Stimulated activated CD8-positive, alpha-beta memory T cell treated with anti-CD3 and anti-CD28 coated beads, Interleukin-12 subunit alpha, Interleukin-12 subunit beta, amount 100 ng/mL, for 24 hours (primary cell): ENCODE results near the gene FOXO4.

ENCODE experiments used
- DNase-seq: peaks from one replicate; pipeline ENCODE4 v3.0.0-alpha.2; 2020; ENCODE audit errors: extremely low read depth

FOXO4 gene

DNA sequence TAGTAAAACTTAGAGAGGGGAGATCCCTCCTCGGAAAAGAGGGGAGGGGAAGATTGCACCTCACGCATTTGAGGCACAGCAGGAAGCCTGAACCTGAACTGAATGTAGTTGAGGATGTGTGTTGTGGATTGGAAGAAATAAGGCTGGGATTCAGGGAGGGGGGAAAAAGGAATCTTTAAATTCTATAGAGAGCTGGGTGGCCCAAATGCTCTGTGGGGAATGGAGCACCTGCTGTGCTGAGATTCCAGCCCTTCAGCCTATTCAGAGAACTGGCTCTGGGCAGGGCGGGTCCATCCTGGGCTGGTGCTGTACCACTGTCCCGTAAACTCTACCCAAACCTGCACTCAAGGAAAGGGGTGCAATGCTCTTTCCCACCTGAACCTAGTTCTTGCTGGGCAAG, 4.1 kb downstream of the FOXO4 start:
- DNase-seq = no peak

DNA sequence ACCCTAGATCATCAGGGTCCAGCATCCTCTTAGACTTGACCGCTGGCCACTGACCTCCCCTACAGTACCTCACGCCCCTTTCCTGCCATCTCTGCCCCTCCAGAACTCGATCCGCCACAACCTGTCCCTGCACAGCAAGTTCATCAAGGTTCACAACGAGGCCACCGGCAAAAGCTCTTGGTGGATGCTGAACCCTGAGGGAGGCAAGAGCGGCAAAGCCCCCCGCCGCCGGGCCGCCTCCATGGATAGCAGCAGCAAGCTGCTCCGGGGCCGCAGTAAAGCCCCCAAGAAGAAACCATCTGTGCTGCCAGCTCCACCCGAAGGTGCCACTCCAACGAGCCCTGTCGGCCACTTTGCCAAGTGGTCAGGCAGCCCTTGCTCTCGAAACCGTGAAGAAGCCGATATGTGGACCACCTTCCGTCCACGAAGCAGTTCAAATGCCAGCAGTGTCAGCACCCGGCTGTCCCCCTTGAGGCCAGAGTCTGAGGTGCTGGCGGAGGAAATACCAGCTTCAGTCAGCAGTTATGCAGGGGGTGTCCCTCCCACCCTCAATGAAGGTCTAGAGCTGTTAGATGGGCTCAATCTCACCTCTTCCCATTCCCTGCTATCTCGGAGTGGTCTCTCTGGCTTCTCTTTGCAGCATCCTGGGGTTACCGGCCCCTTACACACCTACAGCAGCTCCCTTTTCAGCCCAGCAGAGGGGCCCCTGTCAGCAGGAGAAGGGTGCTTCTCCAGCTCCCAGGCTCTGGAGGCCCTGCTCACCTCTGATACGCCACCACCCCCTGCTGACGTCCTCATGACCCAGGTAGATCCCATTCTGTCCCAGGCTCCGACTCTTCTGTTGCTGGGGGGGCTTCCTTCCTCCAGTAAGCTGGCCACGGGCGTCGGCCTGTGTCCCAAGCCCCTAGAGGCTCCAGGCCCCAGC, 5.2 kb downstream of the FOXO4 start:
- DNase-seq = no peak

DNA sequence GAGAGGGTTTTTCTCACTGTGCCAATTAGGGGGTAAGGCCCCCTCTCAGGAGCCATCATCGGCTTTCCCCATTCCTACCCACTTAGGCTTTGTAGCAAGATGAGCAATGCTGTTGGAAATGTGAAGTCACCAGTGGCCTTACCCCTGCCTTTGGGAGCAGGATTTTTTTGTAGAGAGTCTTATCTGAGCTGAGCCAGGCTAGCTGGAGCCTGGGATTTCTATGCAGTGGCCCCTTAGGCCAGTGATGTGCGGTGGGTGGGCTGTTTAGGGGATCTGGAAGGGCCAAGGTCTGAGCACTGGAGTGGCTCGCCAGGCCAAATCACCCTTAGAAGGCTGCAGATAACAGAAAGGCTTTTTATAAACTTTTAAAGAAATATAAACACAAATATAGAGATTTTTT, 6.6 kb downstream of the FOXO4 start:
- DNase-seq = no peak

DNA sequence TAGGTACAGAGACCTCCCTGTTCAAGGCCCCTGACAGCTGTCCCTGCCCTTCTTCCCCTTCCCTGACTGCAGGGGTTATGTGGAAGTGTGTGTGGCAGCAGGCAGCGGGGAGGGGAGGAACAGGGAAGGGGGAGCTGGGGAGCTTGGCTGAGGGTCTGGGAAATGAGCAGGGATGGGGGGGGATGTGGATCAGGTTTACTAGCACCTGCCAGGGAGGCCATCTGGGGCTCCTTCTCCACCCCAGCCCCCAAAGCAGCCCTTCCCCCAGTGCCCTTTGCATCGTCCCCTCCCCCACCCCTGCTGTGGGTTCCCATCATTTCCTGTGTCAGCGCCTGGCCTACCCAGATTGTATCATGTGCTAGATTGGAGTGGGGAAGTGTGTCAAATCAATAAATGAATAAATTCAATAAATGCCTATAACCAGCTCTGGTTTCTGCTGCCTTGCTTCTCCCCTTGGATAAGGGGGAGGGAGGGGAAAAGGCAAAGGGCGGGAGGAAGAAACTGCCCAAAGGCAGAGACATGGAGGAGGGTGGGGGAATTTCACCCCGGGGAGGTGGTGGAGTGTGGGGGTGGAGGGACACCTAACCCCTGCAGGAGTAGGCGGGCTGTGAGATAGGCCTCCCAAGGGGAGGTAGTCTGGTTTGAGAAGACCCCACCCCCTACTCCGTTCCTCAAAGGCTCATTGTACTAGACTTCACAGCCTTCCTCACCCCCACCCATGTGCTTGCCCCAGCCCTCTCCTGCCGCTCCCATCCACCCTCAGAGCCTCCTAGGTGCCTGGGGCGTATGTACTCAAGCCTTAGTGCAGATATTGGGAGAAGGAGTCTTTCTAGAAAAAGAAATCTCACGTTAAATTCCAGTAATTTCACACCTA, 7.7 kb downstream of the FOXO4 start:
- no peak for DNase-seq

DNA sequence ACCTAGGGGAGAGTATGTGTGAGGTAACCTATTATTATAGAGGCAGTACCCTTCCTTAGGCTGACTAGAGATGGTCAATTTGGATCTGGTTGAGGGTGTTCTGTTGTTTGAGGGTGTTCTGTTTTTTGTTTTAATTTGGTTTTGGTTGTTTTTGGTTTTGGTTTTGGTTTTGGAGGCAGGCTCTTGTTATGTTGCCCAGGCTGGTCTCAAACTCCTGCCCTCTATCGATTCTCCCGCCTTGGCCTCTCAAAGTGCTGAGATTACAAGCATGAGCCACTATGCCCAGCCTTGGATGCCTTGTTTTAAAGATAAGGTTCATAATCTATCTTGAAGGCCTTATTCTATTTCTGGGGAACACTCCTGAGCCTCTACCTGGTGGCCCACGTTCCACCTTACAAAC, 10.0 kb downstream of the FOXO4 start:
- DNase-seq = no peak

DNA sequence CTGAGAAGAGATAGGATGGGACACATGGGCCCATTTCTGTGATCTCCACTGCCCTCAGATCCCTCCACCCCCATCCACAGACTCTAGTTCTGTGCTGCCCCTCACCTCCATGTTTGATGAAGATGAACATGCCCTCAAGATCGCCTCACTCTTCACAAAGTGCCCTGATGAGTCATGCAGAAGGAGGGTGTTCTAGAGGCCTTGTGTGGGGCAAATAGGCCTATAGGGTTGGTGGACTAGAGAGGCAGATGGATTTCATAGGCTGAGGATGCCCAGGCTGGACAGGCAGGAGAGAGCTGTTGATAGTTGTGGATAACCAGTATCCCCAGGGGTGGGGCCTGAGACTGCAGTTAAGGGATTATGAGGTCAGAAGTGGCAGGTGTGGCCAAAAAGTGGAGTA, 10.8 kb downstream of the FOXO4 start, which contains the start of gene CXorf65:
Gene CXorf65, minus strand, starts transcription at position 314 of the 400 bp plus-strand sequence. Its CDS starts 184 bp downstream, at position 130.
- DNase-seq = no peak

DNA sequence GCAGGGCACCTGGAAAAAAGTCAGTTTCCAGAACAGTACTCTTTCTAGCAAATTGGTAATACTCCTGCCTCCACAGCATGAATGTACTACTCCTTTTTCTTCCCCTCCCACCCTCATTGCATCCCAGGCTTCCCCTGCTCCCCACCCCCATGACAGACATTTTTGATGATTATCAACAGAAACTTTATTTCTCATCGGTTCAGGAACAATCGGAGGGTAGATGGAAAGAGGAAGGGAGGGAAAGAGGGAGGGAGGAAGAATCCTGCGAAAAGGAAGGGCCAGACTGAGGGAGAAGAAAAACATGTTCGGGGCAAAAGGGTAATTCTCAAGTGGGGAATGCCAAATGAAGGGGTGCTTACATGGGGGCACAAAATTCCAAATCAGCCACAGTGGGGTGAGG, 11.6 kb downstream of the FOXO4 start:
- no peak for DNase-seq

GRCh38 chrX:71107762-71108360, 12.2 kb downstream of the FOXO4 start:
- no peak for DNase-seq

- no peak for DNase-seq
These were observed 13.4 kb downstream of the FOXO4 start for GRCh38 chrX:71109051-71109450.

DNA sequence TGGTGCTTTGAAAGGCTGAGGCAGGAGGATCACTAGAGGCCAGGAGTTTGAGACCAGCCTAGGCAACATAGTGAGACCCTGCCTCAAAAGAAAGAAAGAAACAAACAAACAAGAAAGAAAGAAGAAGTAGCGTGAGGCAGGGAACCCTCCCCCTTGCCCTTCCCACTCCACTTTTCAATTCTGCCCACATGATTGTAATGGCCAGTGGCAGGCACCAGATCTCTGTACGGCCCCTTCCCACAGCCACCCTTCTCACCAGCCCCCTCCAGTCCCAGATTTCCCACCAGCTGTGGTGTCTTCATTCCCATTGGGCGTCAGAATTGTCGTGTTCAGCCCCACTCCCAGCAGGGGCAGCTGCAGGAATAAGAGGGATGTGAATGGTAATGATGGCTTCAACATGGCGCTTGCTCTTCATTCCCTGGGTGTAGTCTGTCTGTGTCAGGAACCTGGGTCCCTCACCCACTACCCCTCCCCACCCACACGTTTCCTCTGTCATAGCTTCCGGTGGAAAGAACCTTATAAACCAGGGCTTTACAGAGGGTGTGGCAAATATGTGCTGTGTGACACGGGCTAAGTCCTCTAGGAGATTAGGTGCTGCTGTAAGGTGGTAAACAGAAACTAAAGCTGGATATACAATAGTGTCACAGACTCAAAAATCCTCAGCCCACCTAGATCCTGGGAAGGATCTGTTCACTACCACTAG, 15.6 kb downstream of the FOXO4 start, which contains the start of gene IL2RG:
Gene IL2RG, minus strand, starts transcription at position 437 of the 703 bp plus-strand sequence. Its CDS starts 38 bp downstream, at position 399.
- DNase-seq = no peak

DNA sequence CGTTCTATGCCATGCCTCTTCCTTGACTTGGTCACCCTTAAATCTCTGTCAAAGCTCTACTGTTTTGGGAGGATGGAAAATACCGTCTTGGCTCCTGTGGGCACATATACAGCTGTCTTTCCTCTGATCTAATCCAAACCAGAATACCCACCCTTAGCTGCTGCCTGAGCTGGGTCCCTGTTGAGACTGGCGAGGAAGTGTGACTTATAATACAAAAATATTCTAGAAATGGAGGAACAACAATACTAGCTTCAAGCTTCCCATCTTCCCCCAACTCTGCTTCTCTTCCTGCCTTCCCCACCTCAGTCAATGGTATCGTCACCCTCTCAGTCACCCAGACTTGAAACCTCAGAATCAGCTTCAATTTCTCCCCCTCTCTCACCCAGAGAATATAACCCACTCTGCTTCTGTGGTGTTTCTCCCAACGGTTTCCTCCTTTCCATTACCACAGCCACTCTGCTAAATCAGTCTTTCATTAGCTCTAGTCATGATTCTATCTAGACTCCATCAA, 16.3 kb downstream of the FOXO4 start:
- DNase-seq = no peak

- no peak for DNase-seq
These were observed 21.7 kb downstream of the FOXO4 start for GRCh38 chrX:71117358-71117757.

GRCh38 chrX:71118032-71118984, 22.7 kb downstream of the FOXO4 start, which contains the start of gene MED12:
Gene MED12 (plus strand): TSS chrX:71118596. CDS start chrX:71118755, 159 bp downstream.
- DNase-seq = peak; percentile 63

DNA sequence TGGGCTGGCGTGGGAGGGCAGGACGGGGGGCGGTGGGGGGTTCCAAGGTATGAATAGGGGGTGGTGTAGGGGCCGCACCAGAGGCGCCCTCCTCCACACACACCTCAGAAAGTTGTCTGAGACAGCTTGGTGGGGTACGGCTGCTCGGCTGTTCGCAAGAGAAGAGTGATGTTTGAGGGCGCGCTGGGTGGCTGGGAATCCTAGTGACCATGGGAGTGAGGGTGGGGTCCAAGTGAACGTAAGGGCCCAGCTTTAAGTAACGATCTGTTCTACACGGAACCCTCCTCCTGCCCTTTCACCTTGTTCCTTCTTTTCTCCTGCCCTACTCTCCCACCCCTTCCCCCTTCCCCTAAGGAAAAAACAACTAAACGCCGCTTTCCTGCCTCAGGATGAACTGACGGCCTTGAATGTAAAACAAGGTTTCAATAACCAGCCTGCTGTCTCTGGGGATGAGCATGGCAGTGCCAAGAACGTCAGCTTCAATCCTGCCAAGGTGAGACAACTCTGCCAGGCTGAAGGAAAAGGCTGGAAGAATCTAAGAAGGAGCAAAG, 23.4 kb downstream of the FOXO4 start:
- no peak for DNase-seq

DNA sequence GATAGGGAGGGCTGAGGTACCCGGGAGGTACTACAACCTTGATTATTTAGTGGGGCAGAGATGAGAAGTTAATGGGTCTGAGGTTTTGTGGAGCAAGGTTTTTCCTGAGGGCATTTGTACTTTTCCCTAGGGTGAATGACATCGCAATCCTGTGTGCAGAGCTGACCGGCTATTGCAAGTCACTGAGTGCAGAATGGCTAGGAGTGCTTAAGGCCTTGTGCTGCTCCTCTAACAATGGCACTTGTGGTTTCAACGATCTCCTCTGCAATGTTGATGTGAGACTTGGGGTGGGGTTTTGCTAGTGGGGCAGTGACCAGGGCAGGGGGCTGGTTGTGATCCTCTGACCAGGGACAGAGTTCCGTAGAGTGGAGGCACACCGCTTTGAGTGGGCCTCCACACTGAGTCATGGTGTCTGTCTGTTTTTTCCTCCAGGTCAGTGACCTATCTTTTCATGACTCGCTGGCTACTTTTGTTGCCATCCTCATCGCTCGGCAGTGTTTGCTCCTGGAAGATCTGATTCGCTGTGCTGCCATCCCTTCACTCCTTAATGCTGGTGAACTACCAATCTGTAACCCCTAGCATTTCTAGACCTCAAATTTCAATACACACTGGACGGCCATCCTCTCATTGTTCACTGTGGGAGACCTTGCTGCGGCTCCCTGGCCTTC, 32.6 kb downstream of the FOXO4 start:
- DNase-seq = no peak

DNA sequence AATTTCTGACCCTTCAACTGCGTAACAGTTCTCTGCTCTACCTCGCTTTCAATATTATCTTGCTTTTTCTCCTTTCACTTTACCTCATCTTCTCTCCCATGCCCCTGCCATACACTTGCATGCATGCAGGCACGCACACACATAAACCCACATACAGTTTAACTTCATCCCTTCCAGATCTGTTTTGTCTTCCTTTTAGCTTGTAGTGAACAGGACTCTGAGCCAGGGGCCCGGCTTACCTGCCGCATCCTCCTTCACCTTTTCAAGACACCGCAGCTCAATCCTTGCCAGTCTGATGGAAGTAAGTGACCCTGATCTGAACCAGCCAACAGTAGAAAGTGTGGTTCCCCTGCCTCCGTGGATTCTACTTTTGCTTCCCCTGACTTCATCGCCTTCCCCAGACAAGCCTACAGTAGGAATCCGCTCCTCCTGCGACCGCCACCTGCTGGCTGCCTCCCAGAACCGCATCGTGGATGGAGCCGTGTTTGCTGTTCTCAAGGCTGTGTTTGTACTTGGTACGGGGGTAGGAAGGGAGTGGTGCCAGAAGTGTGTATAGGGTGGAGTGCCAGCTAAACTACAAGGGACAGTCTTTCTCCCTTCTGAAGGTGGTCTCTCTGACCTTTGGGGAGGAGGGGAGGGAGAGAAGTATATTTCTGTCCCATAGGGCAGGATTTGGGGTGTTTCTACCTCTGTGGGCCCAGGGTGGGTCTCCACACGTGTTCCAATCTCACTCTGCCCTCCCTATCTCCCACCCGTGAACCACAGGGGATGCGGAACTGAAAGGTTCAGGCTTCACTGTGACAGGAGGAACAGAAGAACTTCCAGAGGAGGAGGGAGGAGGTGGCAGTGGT, 33.5 kb downstream of the FOXO4 start:
- DNase-seq = no peak

GRCh38 chrX:71131510-71131909, 35.9 kb downstream of the FOXO4 start:
- DNase-seq = no peak

DNA sequence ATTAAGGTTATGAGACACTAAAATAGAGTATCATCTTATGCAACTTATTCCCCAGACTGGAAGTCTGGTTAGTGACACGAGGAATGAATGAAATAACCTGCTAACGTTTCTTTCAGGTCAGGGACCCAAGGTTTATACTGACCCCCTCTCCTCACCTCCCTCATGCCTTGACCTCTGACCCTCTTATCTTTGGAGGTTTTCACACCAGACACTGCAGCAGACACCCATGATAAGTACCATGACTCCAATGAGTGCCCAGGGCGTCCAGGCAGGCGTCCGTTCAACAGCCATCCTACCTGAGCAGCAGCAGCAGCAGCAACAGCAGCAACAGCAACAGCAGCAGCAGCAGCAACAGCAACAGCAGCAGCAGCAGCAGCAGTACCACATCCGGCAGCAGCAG, 44.8 kb downstream of the FOXO4 start:
- no peak for DNase-seq
